ENCODE data around the gene OTUB2.

GRCh38 chr14:94050231-94050880 lies 24.2 kb downstream of the OTUB2 start:
- no peak for TF ChIP-seq POLR2A (IDR thresholded peaks at IDR 0.05)
- TF ChIP-seq CTCF (IDR thresholded peaks at IDR 0.05 in 4 of 5, conservative IDR thresholded peaks at IDR 0.05 in 1 of 5): no peak
